GM23248 (cell line): ENCODE data around the gene ATE1. TPM values are rescaled to one million over a fixed set of nuclear protein-coding genes. Genes with fewer than 3 reads are reported as not detected.

Source experiments
- DNase-seq: peaks from one replicate; pipeline ENCODE4 v3.0.0-alpha.2; 2015
- H2AFZ ChIP-seq: fragments of 200-600 bp; sonication (generic); 2 replicates; pipeline ENCODE4 v1.6.1; 2016; ENCODE audit warnings: antibody characterized with exemption
- H3F3A ChIP-seq: fragments of 200-600 bp; sonication (generic); 2 replicates; pipeline ENCODE4 v1.6.1; 2016; ENCODE audit warnings: mild to moderate bottlenecking, antibody characterized with exemption, mixed run types; ENCODE audit not compliant: insufficient read depth
- H3K27ac ChIP-seq: fragments of 200-600 bp; sonication (generic); 2 replicates; pipeline ENCODE4 v1.5.1; 2016; ENCODE audit warnings: mild to moderate bottlenecking
- H3K27me3 ChIP-seq: fragments of 200-600 bp; sonication (generic); replicated peaks from 2 replicates; pipeline ENCODE4 v1.6.1; 2016; ENCODE audit warnings: mild to moderate bottlenecking; ENCODE audit not compliant: insufficient read depth
- H3K36me3 ChIP-seq: fragments of 200-600 bp; sonication (generic); 2 replicates; pipeline ENCODE4 v1.6.1; 2016; ENCODE audit warnings: low read depth, mild to moderate bottlenecking
- H3K4me1 ChIP-seq: fragments of 200-600 bp; sonication (generic); 2 replicates; pipeline ENCODE4 v1.6.1; 2016; ENCODE audit warnings: mild to moderate bottlenecking; ENCODE audit not compliant: insufficient read depth
- H3K4me2 ChIP-seq: fragments of 200-600 bp; sonication (generic); one replicate; pipeline ENCODE4 v1.6.1; 2016; ENCODE audit warnings: mild to moderate bottlenecking; ENCODE audit not compliant: unreplicated experiment
- H3K4me3 ChIP-seq: fragments of 200-600 bp; sonication (generic); 2 replicates; pipeline ENCODE4 v1.5.1; 2016; ENCODE audit warnings: mild to moderate bottlenecking
- H3K79me2 ChIP-seq: fragments of 200-600 bp; sonication (generic); 2 replicates; pipeline ENCODE4 v1.6.1; 2016; ENCODE audit warnings: mild to moderate bottlenecking; ENCODE audit not compliant: insufficient read depth
- H3K9ac ChIP-seq: fragments of 200-600 bp; sonication (generic); 2 replicates; pipeline ENCODE4 v1.6.1; 2016; ENCODE audit warnings: mild to moderate bottlenecking
- H3K9me2 ChIP-seq: fragments of 200-600 bp; sonication (generic); 2 replicates; pipeline ENCODE4 v1.6.1; 2016; ENCODE audit warnings: mixed run types, mild to moderate bottlenecking, moderate library complexity; ENCODE audit not compliant: insufficient read depth
- H3K9me3 ChIP-seq: fragments of 200-600 bp; sonication (generic); one replicate; pipeline ENCODE4 v1.6.1; 2017; ENCODE audit warnings: low read depth
- H4K20me1 ChIP-seq: fragments of 200-600 bp; sonication (generic); 2 replicates; pipeline ENCODE4 v1.6.0; 2016; ENCODE audit not compliant: insufficient read depth
- EZH2 ChIP-seq: fragments of 200-600 bp; sonication (generic); IDR thresholded peaks from 2 replicates; pipeline ENCODE4 v1.6.1; 2018; ENCODE audit warnings: antibody characterized with exemption, mild to moderate bottlenecking; ENCODE audit not compliant: insufficient read depth, poor library complexity, severe bottlenecking
- EZH2phosphoT487 ChIP-seq: fragments of 200-600 bp; sonication (generic); IDR thresholded peaks from 2 replicates; pipeline ENCODE4 v1.6.1; 2018; ENCODE audit warnings: antibody characterized with exemption, moderate library complexity, mild to moderate bottlenecking, low read depth; ENCODE audit not compliant: insufficient read depth
- WGBS, 2 experiments: methylation state at CpG; one replicate each; pipeline ENCODE4 v1.1.6; 2015 to 2017; ENCODE audit warnings: low lambda C conversion rate in 2 of 2, low coverage in 1 of 2; ENCODE audit errors: missing lambda C conversion rate in 2 of 2; 5-methylcytosine and 5-hydroxymethylcytosine counted together
- in situ Hi-C: fragments of 300-500 bp; cut with MboI; formaldehyde crosslinking; loops from 2 replicates; pipeline ENCODE4 v1.15.0; 2020
- polyA plus RNA-seq: library from polyadenylated mRNA; unstranded; fragments of >200 nt; fragmentation: Nextera tagmentation; extraction: Ambion mirVana; gene quantifications from 2 replicates; pipeline ENCODE4 v1.2.1, GENCODE V29; 2016
- total RNA-seq: library from RNA; depleted of rRNA; stranded (reverse); fragments of >200 nt; shearing (Covaris generic); gene quantifications from 2 replicates; pipeline ENCODE4 v1.2.3, GENCODE V29; 2014

Gene ATE1
- total and polyA plus RNA-seq, 2 experiments from 2014 or later: 14.8 to 19.1 TPM

DNA sequence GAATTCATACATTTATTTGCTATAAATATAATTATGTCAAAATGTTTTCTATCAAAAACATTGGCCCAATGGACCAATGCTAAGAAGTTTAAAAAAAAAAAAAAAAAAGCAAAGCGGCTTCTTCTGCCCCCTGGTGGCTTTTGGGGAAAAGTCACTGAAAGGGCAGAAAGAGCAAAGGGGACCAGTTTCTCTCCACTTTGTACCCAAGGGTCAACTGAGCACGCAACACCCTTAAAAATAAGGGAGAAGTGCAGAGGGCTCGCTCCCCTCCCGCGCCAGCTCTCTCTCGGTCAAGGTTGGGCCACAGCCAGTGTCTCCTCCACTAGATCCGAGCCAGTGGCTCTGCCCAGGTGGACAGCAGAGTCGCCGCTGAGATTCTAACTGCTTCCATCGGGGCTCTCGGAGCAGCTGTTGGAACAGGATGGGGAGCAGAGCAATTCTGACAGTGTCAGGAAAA is 193.2 kb downstream of the ATE1 start:
- no peak overlapping the region for H3K4me3 ChIP-seq
- in situ Hi-C loops: loop anchor here (10.0 kb wide), 1 partner anchor 790 kb away; no protein-coding TSS in a partner anchor
- TF ChIP-seq EZH2 (no peak), EZH2phosphoT487 (no peak)

DNA sequence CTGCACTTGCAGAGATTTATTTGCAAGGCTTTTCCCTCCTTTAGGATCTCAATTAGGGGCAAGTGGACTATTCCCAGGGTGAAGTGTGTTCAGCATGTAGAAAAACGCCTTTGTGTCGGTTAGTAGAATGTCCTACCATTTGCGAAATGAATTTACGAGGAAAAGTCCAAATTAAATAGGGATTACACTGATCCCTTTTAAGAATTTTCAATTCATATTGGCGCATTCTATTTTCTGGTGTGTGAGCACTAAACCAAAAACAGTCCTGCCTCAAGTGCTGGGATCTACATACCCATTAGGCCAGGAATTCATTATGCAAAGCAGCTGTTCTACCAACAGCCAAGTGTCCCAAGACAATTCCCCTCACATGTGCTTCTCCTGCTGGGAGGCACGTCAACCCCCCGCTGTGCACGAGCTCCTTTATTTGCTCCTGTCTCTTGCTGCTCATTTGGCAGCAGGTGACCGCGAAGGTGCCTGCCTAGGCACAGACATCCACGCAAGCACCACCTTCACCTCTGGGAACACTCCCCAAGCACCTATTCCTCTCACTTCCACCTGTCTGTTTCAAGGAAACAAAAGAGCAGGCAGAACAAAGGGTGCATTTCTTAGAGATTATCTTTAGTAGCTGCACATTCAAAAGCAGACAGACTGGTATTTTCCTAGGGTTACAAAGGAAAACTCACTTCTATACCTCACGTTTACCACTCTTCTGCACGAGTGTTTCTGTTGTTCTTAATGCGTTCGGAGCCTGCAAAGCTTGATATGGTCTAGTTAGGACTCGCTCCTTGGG is 195.0 kb downstream of the ATE1 start:
- H3K36me3 ChIP-seq: no peaks in the 10 kb centered on the region
- no peaks in the 10 kb centered on the region for H3K9me2 ChIP-seq
- H3F3A ChIP-seq: no peaks in the 10 kb centered on the region
- H4K20me1 ChIP-seq: no peaks in the 10 kb centered on the region
- no peaks in the 10 kb centered on the region for H3K4me1 ChIP-seq
- 47 to 49% methylated on average over 16 of the region's 16 CpGs for WGBS, 2 experiments
- H3K4me2 ChIP-seq: no peak overlapping the region
- H3K27ac ChIP-seq: no peak overlapping the region
- no peak overlapping the region for H3K9ac ChIP-seq
- H2AFZ ChIP-seq: no peak overlapping the region
- peaks cover under 1% of the 10 kb centered on the region; the same call in 1 of the 2 replicates for H3K27me3 ChIP-seq
- no peaks in the 10 kb centered on the region for H3K9me3 ChIP-seq
- in situ Hi-C loops: loop anchor here (10.0 kb wide), 1 partner anchor 788 kb away; no protein-coding TSS in a partner anchor
- no peak for DNase-seq
- TF ChIP-seq EZH2 (no peak), EZH2phosphoT487 (no peak)
- H3K79me2 ChIP-seq: no peaks in the 10 kb centered on the region
- no peak overlapping the region for H3K4me3 ChIP-seq

More for the DNA sequence above, 193.2 kb downstream of the ATE1 start:
- Histone ChIP-seq H3K79me2 (no peaks in the 10 kb centered on the region), H3K27ac (no peak overlapping the region), H3K9ac (no peak overlapping the region), H2AFZ (no peak overlapping the region), H3K9me3 (no peaks in the 10 kb centered on the region), H4K20me1 (no peaks in the 10 kb centered on the region), H3K36me3 (no peaks in the 10 kb centered on the region), H3K4me2 (no peak overlapping the region), H3K27me3 (no peaks in the 10 kb centered on the region; the same call in 1 of the 2 replicates), H3K9me2 (no peaks in the 10 kb centered on the region), H3K4me1 (no peaks in the 10 kb centered on the region), H3F3A (no peaks in the 10 kb centered on the region)
- DNase-seq: peak; percentile 49
- 37 to 44% methylated on average over 11 of the region's 11 CpGs for WGBS, 2 experiments

DNA sequence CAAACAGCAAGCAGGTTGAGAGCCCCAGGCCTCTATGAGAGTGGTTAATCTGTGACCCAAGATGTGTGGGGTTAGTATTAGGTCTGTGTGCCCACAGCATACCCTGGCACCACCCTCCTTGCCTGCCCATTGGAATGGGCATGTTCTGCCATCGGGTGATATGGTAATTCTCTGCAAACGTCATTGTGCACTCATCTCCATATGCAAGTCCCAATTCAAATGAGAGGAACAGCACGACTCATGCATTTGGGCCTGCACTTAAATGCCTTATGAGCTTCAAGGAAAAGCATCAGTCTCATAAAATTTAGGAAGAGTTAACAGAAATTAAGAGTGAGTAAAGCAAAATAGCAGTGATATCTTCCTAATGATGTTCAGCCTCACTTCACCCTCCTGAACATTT is 195.7 kb downstream of the ATE1 start:
- WGBS, 2 experiments: 51 to 52% methylated on average over 3 of the region's 3 CpGs
- H3F3A ChIP-seq: no peaks in the 10 kb centered on the region
- no peaks in the 10 kb centered on the region for H4K20me1 ChIP-seq
- H3K9me2 ChIP-seq: no peaks in the 10 kb centered on the region
- H3K4me1 ChIP-seq: no peaks in the 10 kb centered on the region
- DNase-seq: peak; percentile 5
- H3K9ac ChIP-seq: no peak overlapping the region
- no peaks in the 10 kb centered on the region for H3K9me3 ChIP-seq
- TF ChIP-seq EZH2phosphoT487: no peak
- no peak for TF ChIP-seq EZH2
- no peak overlapping the region for H3K4me2 ChIP-seq
- no peak overlapping the region for H3K4me3 ChIP-seq
- no peaks in the 10 kb centered on the region for H3K79me2 ChIP-seq
- no peak overlapping the region for H3K27ac ChIP-seq
- no peak overlapping the region for H2AFZ ChIP-seq
- no peaks in the 10 kb centered on the region for H3K36me3 ChIP-seq
- H3K27me3 ChIP-seq: peaks cover 2% of the 10 kb centered on the region; the same call in 1 of the 2 replicates
- in situ Hi-C loops: loop anchor here (10.0 kb wide), 1 partner anchor 787 kb away; no protein-coding TSS in a partner anchor

DNA sequence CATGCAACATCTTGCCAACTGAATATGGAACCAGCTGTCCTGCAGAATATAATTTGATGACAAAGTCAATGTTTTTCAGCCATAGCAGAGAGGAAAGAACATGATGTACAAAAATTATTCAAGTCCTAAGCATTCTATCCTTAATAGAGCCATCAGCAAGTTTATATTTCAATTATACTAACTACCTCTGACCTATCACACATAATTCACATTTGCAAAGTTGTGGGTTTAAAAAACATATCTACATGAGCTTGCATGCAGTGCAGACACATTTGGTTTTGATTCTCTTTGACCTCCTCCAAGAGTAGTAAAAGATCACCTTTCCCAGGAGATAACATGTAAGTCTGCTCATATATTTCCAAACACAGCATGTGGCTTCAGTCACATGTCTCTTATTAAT is 203.5 kb downstream of the ATE1 start:
- H3K4me3 ChIP-seq: no peak overlapping the region
- no peaks in the 10 kb centered on the region for H3K9me3 ChIP-seq
- in situ Hi-C loops: no loop called here
- H3K9me2 ChIP-seq: no peaks in the 10 kb centered on the region
- H3K27ac ChIP-seq: no peak overlapping the region
- no peaks in the 10 kb centered on the region for H3F3A ChIP-seq
- 0 out of 2 replicates have a peak, but pooled peaks cover 2% of the 10 kb centered on the region for H3K27me3 ChIP-seq
- no peaks in the 10 kb centered on the region for H3K36me3 ChIP-seq
- no peak overlapping the region for H3K4me2 ChIP-seq
- TF ChIP-seq EZH2phosphoT487: no peak
- no peak for TF ChIP-seq EZH2
- no peak for DNase-seq
- H4K20me1 ChIP-seq: no peaks in the 10 kb centered on the region
- H3K79me2 ChIP-seq: no peaks in the 10 kb centered on the region
- no peak overlapping the region for H2AFZ ChIP-seq
- no peak overlapping the region for H3K9ac ChIP-seq
- H3K4me1 ChIP-seq: no peaks in the 10 kb centered on the region
